ENCODE measurements around the gene COL27A1.

DNA sequence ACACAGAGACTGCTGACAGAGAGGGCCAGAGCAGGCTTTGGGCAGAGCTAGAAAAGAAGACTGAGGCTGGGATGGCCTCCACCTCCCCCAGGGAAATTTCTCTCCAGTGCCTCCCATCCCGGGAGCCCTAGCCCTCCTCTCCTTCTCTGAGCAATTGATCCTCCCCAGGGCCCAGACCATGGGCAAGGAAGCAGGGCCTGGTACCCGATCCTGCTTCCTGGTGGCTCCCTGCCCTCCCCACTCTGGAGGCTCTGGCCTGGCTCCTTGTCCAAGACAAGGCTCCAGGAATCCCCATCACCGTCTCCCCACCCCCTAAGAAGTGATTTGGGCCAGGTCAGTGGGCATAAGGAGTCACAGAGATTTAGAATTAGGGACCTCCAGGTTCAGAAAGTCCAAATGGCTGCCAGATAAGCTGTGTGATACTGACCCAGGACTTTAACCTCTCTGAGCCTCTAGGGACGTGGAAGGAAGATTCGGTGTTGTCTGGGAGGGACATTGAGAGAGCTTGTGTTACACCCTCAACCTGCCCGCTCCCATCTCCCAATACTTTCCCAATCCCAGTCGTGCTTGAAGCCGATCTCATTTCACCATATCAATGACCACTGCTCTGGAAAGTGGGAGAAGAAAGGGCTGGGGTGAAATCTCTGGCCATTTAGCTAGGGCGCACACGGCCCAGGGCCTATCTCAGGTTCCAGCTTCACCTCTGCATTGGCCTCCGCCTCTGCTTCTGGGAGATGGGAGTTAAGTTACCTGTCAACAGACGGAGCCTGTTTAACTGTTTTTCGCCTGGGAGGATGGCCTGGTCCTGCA lies 30.5 kb upstream of the COL27A1 start:
- TF ChIP-seq, protein P1, sequence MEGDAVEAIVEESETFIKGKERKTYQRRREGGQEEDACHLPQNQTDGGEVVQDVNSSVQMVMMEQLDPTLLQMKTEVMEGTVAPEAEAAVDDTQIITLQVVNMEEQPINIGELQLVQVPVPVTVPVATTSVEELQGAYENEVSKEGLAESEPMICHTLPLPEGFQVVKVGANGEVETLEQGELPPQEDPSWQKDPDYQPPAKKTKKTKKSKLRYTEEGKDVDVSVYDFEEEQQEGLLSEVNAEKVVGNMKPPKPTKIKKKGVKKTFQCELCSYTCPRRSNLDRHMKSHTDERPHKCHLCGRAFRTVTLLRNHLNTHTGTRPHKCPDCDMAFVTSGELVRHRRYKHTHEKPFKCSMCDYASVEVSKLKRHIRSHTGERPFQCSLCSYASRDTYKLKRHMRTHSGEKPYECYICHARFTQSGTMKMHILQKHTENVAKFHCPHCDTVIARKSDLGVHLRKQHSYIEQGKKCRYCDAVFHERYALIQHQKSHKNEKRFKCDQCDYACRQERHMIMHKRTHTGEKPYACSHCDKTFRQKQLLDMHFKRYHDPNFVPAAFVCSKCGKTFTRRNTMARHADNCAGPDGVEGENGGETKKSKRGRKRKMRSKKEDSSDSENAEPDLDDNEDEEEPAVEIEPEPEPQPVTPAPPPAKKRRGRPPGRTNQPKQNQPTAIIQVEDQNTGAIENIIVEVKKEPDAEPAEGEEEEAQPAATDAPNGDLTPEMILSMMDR (IDR thresholded peaks at IDR 0.05): no peak
- TF ChIP-seq, protein P2, sequence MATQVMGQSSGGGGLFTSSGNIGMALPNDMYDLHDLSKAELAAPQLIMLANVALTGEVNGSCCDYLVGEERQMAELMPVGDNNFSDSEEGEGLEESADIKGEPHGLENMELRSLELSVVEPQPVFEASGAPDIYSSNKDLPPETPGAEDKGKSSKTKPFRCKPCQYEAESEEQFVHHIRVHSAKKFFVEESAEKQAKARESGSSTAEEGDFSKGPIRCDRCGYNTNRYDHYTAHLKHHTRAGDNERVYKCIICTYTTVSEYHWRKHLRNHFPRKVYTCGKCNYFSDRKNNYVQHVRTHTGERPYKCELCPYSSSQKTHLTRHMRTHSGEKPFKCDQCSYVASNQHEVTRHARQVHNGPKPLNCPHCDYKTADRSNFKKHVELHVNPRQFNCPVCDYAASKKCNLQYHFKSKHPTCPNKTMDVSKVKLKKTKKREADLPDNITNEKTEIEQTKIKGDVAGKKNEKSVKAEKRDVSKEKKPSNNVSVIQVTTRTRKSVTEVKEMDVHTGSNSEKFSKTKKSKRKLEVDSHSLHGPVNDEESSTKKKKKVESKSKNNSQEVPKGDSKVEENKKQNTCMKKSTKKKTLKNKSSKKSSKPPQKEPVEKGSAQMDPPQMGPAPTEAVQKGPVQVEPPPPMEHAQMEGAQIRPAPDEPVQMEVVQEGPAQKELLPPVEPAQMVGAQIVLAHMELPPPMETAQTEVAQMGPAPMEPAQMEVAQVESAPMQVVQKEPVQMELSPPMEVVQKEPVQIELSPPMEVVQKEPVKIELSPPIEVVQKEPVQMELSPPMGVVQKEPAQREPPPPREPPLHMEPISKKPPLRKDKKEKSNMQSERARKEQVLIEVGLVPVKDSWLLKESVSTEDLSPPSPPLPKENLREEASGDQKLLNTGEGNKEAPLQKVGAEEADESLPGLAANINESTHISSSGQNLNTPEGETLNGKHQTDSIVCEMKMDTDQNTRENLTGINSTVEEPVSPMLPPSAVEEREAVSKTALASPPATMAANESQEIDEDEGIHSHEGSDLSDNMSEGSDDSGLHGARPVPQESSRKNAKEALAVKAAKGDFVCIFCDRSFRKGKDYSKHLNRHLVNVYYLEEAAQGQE (IDR thresholded peaks at IDR 0.05): no peak
- TF ChIP-seq EHF (CRISPR knock-in tag; IDR thresholded peaks at IDR 0.05) (no peak), ESRRA (IDR thresholded peaks at IDR 0.05; ENCODE audit: borderline replicate concordance, low read length) (no peak), POLR2A (IDR thresholded peaks at IDR 0.05; ENCODE audit: low read length) (no peak), RFX5 (IDR thresholded peaks at IDR 0.05) (no peak), NPAS2 (CRISPR knock-in tag; IDR thresholded peaks at IDR 0.05; ENCODE audit: borderline replicate concordance) (no peak)

Measured in A549 (cell line).